A549 treated with RU486 at 1 μM for 4 hours (cell line): ENCODE data around the gene ENO2. TPM values are rescaled to one million over a fixed set of nuclear protein-coding genes. Genes with fewer than 3 reads are reported as not detected.

Experiments
- total RNA-seq: library from RNA; stranded (reverse); fragments of 200-300 nt; extraction: Qiagen RNA extraction; gene quantifications from 5 replicates; pipeline ENCODE4 v1.2.3, GENCODE V29; 2022; ENCODE audit warnings: low read depth

Gene ENO2
- total RNA-seq: 36.1 to 43.9 TPM (median 38.6 TPM) in 5 replicates

DNA sequence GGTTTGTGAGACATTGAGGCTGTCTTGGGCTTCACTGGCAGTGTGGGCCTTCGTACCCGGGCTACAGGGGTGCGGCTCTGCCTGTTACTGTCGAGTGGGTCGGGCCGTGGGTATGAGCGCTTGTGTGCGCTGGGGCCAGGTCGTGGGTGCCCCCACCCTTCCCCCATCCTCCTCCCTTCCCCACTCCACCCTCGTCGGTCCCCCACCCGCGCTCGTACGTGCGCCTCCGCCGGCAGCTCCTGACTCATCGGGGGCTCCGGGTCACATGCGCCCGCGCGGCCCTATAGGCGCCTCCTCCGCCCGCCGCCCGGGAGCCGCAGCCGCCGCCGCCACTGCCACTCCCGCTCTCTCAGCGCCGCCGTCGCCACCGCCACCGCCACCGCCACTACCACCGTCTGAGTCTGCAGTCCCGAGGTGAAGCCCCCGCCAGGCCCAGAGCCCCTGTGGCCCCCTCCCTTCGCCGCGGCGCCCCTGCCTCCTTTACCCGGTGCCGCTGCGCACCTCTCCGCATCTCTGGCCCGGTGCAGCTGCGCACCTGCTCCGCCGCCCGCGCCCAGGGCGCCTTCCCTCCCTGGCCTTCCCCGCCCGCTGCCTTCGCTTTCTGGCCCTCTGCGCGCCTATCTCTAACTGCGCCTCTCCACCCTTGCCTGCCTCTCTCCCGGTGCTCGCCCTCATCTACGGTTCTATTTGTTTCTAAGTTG is at the start of gene ENO2:
Gene ENO2, plus strand, starts transcription at position 335 of the 701 bp plus-strand sequence. CDS start 1,253 bp downstream, outside the sequence.

DNA sequence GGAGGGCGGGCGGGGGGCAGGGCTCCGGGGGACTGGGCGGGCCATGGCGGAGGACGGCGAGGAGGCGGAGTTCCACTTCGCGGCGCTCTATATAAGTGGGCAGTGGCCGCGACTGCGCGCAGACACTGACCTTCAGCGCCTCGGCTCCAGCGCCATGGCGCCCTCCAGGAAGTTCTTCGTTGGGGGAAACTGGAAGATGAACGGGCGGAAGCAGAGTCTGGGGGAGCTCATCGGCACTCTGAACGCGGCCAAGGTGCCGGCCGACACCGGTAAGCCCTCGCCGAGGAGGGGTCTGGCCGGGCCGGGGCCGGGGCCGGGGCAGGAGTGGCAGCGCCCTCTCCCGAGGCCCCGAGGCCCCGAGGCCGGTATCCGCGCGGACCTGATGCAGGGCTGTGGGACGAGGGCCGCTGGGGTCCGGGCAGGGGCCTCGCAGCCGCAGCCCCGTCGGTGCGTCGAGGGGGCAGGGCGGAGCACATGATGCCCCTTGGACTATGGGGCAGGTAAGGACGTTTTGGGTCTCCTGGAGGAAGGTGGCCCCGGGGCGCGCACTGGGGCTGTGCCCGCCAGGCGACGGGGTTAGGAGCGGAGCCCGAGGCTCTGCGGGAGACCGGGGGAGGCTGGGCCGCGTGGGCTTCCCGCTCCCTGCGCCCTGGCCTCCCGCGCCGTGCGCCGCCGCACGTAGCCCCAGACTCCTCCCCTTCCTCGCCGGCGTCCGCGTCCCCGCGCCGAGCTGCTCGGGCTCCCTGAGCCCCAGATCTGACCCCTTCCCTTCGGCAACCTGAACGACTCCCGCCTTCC is 46.8 kb upstream of the ENO2 start, which contains the start of gene TPI1:
Gene TPI1, plus strand, starts transcription at position 119 of the 798 bp plus-strand sequence. Its CDS starts 36 bp downstream, at position 155.

DNA sequence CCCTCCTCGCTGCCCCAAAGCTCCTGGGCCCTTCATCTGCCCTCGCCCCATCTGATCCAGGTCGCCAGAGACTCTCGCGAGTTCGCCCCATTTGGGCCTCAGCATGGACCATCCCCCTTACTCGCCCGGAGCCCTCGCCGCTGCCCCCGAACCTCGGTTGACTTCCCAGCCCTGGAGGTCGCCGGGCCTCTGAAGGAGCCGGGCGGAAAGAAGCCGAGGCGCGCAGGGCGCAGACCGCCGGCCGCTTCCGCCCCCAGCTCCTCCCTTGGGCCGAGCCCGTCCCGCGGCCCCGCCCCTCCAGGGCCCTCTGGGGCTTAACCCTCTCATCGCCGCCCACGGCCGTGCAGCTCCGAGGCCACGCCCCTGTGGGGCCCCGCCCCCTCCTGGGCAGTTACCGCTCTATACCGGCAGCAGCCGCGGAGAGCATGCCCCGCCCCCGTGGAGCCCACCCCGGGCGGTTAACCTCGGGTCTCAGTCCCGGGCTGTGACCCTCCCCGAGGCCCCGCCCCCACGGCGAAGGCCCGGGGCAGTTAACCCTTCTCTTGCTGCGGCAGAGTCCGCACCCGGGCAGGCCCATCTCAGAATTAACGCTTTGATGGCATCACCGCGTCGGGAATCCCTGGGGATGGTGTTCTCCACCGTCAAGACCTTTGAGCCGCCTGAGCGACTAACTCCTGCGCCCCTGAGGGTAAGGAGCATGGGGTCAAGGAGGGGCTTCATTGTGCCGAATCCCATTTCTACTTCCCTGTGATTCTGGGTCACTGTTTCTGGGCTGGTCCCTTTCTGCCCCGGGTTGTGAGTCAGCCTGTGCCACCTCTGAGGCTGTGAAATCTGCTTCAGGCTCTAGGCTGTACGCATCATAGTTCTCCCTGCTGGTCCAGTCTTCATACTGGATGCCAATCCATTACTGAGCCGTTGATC is 41.0 kb upstream of the ENO2 start, which contains the start of gene SPSB2:
Gene SPSB2, minus strand, starts transcription at position 210 of the 921 bp plus-strand sequence. CDS start 402 bp downstream, outside the sequence.

DNA sequence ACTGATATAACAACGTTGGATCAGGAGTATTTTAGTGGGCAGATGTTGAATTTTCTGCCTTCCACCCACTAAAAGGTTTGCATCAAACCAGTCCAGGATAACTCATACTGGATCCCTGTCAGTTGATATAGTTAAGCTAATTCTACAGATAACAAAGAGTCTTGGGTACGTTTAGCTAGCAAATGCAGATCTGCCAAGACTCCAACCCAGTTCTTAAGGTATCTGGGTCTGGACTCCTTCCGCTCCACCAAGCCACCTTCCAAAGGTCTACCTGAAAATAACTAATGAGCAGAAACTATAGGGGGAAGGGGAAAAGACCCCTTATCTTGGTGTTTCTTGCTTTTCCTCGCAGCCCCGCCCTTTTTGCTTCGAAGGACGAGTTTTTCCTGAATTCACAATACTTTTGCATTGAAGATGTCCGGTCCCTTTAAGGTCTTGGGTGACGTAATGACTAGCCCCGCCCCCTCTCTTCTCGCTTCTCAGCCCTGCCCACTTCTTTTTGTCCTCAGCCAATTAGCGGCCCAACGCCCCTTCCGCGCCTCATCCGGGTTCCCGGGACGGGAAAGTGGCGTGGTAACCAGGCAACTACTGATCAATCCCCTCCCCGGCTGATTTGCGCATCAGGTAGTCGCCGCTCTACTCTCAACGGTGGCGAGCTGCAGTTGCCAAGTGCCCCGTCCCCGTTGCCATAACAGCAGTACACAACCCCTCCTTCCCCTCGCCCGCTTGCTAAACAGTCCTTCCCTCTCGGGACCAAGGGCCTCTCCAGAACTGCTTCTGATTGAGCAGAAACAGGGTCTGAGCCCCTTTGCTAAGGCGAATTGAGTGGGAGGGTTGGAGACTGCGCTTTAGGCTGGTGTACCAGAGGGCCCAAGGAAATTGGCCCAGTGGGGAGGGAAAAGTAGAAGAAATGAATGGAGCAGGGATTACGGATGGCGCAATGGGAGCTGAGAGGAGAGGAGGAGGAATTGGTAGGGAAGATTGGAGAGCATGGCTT is 9.8 kb upstream of the ENO2 start, which contains the start of gene LRRC23:
Gene LRRC23, plus strand, starts transcription at position 543 of the 997 bp plus-strand sequence. CDS start 812 bp downstream, outside the sequence.

DNA sequence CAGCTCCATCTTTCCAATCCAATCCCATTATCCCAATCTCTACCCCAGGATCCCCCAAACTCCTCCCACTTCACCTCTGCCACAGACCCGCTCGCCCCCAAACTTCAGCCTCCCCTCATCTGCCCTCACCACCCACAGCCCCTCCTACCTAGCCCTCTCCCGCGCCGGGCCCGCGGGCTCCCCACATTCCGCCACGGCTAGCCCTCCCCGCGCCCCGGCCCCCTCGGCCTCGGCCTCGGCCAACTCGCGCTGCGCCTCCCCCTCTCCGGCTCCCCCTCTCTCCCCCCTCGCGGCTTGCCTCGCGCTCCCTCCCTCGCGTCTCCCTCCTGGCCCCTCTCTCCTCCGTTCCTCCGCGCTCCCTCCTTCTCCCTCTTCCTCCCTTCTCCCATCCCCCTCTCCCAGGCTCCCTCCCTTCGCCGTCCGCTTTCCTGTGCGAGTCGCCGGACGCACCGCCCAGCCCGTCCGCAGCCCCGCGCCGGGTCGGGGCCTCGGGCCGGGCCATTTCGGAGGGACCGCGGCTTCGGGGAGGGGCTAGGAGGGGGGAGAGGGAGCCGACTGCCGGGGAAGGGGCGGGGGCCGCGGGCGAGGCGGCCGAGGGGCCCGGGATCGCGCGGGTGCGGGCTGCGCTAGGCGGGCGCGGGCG is 13.1 kb downstream of the ENO2 start, which contains the start of gene ATN1:
Gene ATN1, plus strand, starts transcription at position 581 of the 643 bp plus-strand sequence. CDS start 6,043 bp downstream, outside the sequence.

DNA sequence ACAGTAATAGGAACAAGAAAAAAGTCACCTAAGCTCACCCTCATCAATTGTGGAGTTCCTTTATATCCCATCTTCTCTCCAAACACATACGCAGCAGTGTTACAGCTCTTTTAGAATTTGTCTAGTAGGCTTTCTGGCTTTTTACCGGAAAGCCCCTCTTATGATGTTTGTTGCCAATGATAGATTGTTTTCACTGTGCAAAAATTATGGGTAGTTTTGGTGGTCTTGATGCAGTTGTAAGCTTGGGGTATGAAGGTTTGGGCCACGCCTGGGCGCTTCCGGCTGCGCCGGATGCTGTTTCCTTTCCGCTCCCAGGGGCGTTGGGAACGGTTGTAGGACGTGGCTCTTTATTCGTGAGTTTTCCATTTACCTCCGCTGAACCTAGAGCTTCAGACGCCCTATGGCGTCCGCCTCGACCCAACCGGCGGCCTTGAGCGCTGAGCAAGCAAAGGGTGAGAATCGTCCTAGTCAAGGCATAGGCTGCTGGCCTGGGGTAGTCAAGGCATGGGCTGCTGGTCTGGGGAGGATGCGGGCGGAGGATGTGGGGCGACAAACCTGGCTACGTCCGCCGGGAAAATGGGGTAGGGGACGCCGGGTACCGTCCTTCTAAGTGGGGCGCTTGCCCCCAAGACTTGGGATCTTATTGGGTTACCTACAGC is 29.5 kb downstream of the ENO2 start, which contains the start of the genes C12orf57 and RNU7-1:
Gene C12orf57, plus strand, starts transcription at position 301 of the 659 bp plus-strand sequence. Its CDS starts 100 bp downstream, at position 401.
Gene RNU7-1, plus strand, starts transcription at position 95 of the 659 bp plus-strand sequence.

DNA sequence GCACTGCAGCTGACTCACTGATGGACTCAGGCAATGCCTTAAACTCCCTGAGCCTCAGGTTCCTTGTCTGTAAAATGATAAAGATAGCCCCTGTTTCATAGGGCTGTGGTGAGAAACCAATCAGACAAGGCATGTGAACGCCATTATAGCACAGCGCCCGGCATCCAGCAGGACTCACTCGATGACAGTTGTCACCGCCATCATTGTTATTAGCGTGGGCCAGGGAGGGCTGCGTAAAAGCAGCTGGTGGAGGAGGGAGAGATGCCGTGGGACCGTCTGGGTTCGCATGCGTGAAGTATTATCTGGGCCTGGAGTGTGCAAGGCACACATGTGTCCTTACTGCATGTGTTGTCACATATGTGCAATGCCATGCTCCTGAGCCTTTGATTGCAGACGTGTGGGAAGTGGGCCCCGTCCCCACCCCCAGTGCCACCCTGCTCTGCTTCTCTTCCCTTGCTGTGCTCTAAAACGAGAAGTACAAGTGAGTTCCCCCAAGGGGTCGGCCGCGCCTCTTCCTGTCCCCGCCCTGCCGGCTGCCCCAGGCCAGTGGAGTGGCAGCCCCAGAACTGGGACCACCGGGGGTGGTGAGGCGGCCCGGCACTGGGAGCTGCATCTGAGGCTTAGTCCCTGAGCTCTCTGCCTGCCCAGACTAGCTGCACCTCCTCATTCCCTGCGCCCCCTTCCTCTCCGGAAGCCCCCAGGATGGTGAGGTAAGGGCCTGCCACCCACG is 36.6 kb downstream of the ENO2 start, which contains the start of gene PTPN6:
Gene PTPN6, plus strand, starts transcription at position 546 of the 730 bp plus-strand sequence. Its CDS starts 157 bp downstream, at position 703.

Other genes with a start within 250 kb of the ENO2 start
- 52.6 to 62.9 TPM (median 62.6 TPM) in 5 replicates for gene ZNF384, start 225.2 kb upstream of the ENO2 start, total RNA-seq
- 0.51 to 1.1 TPM (median 0.81 TPM) in 5 replicates for gene PIANP, start 213.8 kb upstream of the ENO2 start, total RNA-seq
- 45.2 to 57.8 TPM (median 55.4 TPM) in 5 replicates for gene COPS7A, start 190.5 kb upstream of the ENO2 start, total RNA-seq
- gene MLF2, start 161.4 kb upstream of the ENO2 start, total RNA-seq: 260 to 330 TPM (median 311 TPM) in 5 replicates
- 655 to 1,143 TPM (median 965 TPM) in 5 replicates for gene PTMS, start 148.2 kb upstream of the ENO2 start, total RNA-seq
- 0.69 to 1.6 TPM (median 1.3 TPM) in 5 replicates for gene LAG3, start 142.1 kb upstream of the ENO2 start, total RNA-seq
- gene CD4, start 125.1 kb upstream of the ENO2 start, total RNA-seq: not detected in 5 replicates
- 0.22 to 1.1 TPM (median 0.49 TPM) in 5 replicates for gene GPR162, start 92.8 kb upstream of the ENO2 start, total RNA-seq
- gene P3H3, start 86.2 kb upstream of the ENO2 start, total RNA-seq: 20.6 to 31.4 TPM (median 26.1 TPM) in 5 replicates
- 1.0 to 3.0 TPM (median 1.9 TPM) in 5 replicates for gene GNB3, start 73.7 kb upstream of the ENO2 start, total RNA-seq
- gene CDCA3, start 63.3 kb upstream of the ENO2 start, total RNA-seq: 77.3 to 87.9 TPM (median 81.9 TPM) in 5 replicates
- 74.4 to 95.2 TPM (median 79.1 TPM) in 5 replicates for gene USP5, start 62.4 kb upstream of the ENO2 start, total RNA-seq
- 1,427 to 1,634 TPM (median 1,600 TPM) in 5 replicates for gene TPI1, start 47.0 kb upstream of the ENO2 start, total RNA-seq
- 15.4 to 25.5 TPM (median 22.8 TPM) in 5 replicates for gene SPSB2, start 41.3 kb upstream of the ENO2 start, total RNA-seq
- gene LRRC23, start 9.8 kb upstream of the ENO2 start, total RNA-seq: 16.6 to 19.4 TPM (median 18.2 TPM) in 5 replicates
- 46.3 to 79.4 TPM (median 70.1 TPM) in 5 replicates for gene ATN1, start 13.4 kb downstream of the ENO2 start, total RNA-seq
- gene RNU7-1, start 29.2 kb downstream of the ENO2 start, total RNA-seq: not detected in 5 replicates
- gene C12orf57, start 29.4 kb downstream of the ENO2 start, total RNA-seq: 259 to 304 TPM (median 287 TPM) in 5 replicates
- 9.5 to 14.0 TPM (median 11.9 TPM) in 5 replicates for gene PTPN6, start 36.8 kb downstream of the ENO2 start, total RNA-seq
- 303 to 358 TPM (median 334 TPM) in 5 replicates for gene PHB2, start 56.1 kb downstream of the ENO2 start, total RNA-seq
- gene EMG1, start 56.3 kb downstream of the ENO2 start, total RNA-seq: 61.3 to 85.1 TPM (median 67.4 TPM) in 5 replicates
- 33.9 to 38.3 TPM (median 36.4 TPM) in 5 replicates for gene LPCAT3, start 103.9 kb downstream of the ENO2 start, total RNA-seq
- gene C1S, start 146.1 kb downstream of the ENO2 start, total RNA-seq: 38.1 to 57.7 TPM (median 45.5 TPM) in 5 replicates
- 25.4 to 46.6 TPM (median 28.4 TPM) in 5 replicates for gene C1R, start 177.9 kb downstream of the ENO2 start, total RNA-seq
- 9.8 to 15.2 TPM (median 11.2 TPM) in 5 replicates for gene C1RL, start 194.6 kb downstream of the ENO2 start, total RNA-seq
- gene RBP5, start 214.3 kb downstream of the ENO2 start, total RNA-seq: not detected in 5 replicates
- gene CLSTN3, start 215.8 kb downstream of the ENO2 start, total RNA-seq: 11.3 to 15.3 TPM (median 14.5 TPM) in 5 replicates